GM19240 (cell line): Measurements from ENCODE around the gene HMGB1.
A peak's percentile ranks its signal among the peaks of the same experiment; 100 is the strongest.

Experiments used
- DNase-seq: peaks from one replicate; pipeline ENCODE4 v3.0.0; 2011; ENCODE audit warnings: low spot score; ENCODE audit not compliant: insufficient read length

HMGB1 gene

GRCh38 chr13:30431269-30431940 is 34.3 kb downstream of the HMGB1 start:
- no peak for DNase-seq

DNA sequence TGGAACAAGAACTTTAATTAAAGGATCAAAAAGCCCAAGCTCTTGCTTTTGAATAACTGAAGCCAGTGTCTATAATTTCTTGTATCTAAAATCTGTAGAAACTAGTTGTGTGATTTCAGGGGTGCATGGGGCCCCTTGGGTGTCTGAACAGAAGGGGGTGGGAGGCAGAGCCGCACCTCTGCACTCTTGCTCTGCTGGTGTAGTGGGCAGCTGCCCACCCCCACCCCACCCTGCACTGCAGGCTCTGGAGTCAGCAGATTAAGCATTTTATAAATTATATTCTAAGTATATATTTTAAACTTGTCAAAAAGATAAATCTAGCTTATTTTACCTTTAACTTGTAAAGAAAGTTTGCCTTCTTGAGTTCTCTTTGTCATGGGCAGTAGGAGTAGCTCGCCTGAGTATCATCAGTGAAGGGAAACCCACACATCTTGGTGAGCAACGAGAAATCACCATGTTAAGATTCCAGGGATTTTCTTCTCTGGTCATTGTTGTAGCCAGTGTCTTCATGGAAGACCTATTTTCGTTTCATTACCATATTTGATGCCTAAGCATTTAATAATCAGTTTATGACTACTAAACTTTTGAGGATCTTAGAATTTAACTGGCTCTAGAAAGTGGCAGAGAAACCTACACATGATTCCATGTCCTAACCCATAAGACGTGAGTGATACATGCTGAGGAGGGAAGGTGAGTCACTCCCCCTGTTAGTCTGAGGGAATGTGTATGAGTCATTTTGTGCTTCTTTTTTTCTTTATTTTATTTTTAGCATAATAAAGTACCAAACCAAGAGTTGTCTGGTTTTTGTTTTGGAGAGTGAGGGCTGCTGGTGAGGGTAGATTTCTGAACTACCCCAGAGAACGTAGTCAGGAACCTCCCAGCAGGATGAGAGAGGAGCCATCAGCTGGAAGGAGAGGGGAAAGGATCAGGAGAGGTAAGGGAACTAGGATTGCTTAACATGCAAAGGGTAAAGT is 35.7 kb downstream of the HMGB1 start:
- no peak for DNase-seq

DNA sequence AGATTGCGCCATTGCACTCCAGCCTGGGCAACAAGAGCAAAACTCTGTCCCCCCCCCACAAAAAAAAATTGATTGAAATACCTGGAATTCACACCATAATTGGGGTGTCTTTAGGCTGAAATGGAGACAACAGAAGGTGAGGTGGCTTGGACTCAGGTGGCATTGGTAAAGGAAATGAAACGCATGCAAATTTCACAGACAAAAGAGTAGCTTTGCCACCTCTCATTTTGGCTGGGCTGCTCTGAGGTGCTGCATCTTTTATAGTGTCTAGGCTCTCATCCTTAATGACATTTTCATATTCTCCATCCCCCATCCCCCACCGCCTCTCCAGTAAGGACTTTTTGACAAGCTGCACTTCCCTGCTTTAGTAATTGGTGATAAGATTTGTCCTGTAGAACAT is 36.5 kb downstream of the HMGB1 start:
- no peak for DNase-seq

DNA sequence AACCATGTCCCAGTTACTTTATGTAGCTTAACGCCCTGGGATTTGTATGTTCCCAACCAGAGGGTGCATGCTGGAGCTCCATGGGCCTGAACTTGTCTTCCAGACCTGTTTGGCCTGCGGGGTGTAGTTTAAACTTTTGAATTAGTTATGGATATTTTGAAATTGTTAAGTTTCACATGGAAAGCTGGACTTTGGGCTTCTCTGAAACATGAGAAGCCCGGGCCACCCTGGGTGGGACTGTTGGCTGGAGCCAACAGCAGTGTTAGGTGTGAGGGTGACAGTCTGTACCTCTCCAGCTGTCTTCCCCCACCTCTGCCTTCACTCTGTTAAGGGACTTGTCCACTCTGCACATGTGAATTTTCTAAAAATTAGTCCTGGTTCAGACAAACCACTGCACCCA is 41.8 kb downstream of the HMGB1 start:
- DNase-seq = no peak

- DNase-seq = no peak
These were observed 43.5 kb downstream of the HMGB1 start, which contains the start of gene UBE2L5 for GRCh38 chr13:30422054-30422839. Gene UBE2L5 (plus strand): TSS chr13:30422493. CDS start chr13:30427991, 5,498 bp downstream.

DNA sequence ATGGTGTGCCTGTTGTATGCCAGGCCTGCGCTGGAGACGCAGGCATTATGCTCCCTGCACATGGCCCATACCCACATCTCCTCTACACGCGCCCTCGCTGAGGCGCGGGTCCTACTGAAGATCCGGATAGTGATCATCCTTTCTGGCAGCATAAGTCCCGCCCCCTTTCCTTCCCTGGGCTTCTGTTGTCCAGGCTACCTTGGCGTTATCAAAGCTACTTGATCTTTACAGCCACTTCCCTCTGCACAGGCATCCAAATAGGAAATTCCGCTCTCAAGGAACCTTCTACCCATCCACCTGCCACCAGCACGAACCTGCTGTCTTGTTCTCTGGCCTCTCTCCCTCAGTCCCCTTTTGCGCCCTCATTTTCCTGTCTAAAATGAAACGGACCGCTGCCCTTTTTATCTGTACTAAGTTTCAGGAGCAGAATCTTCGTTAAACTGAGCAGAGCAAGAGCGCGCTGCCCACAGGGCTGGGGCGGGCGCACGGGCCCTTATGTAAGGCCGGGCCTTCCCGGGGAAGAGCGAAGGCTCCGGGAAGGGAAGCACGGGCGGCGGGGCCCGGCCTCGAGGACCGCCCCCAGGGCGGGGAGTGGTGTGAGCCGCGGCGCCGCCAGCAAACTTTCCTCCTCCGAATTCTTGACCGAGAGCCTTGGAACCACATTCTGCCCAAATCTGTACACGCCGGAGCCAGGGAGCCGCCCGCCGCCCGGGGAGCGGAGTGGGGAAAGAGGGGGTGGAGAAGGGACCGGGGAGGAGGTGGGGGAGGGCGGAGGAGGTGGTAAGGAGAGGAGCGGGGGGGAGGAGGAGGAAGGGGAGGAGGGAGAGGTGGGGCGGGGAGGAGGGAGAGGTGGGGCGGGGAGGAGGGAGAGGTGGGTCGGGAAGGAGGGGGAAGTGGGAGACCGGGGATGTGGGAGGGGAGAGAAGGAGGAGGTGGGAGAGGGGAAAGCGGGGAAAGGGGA is 44.4 kb downstream of the HMGB1 start:
- DNase-seq = no peak

DNA sequence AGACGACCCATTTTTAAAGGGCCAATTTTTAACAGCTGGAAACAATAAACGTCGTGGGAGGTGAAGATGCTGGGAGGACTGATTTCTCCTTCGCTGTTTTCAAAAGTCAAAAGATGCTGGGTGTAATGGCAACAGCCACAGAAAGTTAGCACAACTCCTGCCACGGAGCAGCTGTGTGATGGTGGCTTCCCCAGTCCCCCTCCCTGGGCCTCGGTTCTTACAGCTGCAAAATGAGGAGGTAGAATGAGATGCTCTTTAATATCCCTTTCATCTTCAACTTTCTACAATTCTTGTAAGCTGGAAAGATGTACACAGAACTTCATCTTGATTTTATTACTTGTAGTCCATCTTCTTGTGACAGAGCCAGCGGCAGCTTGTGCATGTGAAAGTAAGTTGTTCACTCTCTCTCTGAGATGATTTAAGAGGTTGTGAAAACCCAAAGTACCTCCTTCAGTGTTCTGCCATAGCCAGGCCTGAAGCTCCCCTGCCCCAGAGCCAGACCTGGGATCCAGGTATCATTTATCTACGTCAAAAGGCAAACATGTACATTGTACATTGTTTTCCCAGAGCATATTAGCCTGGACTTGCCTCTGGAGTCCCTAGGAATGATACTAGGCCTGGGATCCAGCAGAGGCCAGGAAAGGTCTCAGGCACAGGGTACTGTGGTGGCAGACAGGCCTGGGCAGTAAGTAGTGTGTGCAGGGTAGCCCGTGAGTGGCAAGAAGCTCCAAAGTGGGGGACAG is 46.8 kb downstream of the HMGB1 start:
- no peak for DNase-seq

- no peak for DNase-seq
These were observed 47.5 kb downstream of the HMGB1 start for GRCh38 chr13:30418075-30418716.

GRCh38 chr13:30416471-30416870 is 49.3 kb downstream of the HMGB1 start:
- no peak for DNase-seq

- DNase-seq = no peak
These were observed 50.2 kb downstream of the HMGB1 start for GRCh38 chr13:30415430-30416030.

DNA sequence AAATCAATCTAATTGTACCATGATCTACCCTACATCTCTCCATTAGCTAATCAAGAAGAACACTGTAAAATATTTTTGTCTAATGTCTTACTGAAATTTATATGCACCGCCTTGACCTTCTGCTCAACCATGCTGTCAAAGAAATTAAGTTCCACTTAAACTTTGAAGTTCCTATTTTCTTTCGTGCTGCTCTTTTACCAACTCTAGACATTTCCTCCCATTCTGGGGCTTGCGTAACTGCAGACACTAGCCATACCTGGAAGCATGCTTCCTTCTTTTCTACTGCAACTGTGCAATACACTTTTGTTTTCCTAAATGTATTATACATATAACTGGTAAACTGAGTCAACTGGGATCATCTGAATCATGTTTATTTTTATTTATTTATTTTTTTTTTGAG is 51.9 kb downstream of the HMGB1 start:
- DNase-seq = no peak

- no peak for DNase-seq
These were observed 53.4 kb downstream of the HMGB1 start for GRCh38 chr13:30412346-30412745.

DNA sequence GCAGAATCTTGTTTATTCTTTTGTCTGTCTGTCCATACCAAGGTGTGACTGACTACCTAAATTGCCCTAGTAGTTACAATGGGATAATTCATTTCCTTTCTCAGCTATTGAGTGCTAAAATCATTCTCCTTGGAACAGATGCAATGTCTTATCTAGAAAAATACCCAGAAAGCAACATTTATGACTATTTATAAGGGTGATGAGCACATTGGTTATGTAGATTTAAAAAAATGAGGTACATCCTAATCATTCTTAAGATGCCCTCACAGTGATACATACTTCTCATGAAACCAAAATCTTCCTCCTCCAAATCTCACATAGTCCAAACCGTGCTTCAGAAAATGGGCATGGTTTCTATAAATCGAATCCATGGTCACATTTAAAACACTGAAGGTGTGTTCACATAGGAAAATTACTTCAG is 55.0 kb downstream of the HMGB1 start:
- no peak for DNase-seq

- no peak for DNase-seq
These were observed 55.6 kb downstream of the HMGB1 start for GRCh38 chr13:30409886-30410704.

DNA sequence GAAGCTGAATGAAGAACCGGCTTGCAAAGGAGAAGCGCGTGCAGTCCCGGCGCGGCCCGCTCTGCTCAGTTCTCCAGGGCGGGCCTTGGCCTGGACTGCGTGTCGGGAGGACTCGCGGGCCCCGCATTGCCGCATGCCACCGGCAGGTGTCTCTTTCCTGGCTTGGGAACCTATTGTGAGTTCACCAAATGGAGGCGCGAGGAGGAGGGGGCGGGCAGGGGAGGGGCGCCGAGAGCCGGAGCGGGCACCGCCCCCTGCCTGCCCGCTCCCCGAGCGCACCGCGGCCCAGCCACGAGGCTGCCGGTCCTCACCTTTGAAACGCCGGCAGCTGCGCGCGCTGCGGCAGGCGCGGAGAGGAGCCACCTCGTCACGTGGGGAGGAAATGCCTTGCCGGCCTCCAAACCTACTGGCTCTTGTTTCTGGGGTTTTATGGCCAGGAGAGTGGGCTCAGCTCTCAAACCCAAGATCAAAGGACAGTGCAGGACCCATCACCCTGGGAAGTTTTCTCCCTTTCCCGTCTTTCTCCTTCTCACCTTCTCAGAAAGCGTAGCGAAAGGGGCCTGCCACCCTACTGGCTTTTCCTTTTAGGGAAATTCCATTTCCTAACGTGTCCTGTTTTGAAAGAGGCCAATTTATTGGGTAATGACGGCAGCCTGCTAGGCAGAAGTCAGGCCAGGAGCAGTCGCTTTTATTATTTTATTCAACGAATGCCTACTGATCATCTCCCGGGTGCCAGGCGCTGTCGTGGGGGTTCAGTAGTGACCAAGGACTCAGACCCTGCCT is 57.2 kb downstream of the HMGB1 start:
- DNase-seq = peak; percentile 67

DNA sequence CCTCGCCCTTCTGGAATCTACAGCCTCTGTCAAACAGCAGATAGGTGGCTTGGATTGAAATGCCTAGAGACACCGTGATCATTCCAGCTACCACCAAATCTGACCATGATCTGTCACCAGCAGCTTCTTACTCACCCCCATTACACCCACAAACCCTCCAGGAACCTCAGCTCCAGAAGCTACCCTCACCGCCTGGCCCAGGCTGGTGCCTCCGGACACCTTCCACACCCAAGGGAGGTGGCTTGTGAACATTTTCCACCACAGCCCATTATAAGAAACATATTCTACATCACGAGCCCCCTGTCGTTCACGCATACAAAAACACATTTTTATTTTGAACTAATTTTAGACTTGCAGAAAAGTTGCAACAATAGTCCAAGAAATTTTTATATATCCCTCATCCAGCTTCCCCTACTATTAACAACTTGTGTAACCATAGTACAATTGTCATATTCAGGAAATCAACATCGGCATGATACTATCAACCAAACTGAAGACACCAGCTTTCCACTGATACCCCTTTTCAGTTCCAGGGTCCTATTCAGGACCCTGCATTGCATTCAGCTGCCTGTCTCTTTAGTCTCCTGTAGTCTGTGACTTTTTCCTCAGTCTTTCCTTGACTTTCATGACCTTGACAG is 58.8 kb downstream of the HMGB1 start:
- no peak for DNase-seq
